ENCODE data around the gene GPR137. TPM values are rescaled to one million over a fixed set of nuclear protein-coding genes. Genes with fewer than 3 reads are reported as not detected.

Gene GPR137
- total and polyA plus RNA-seq, 10 of the 15 experiments (the other 5 are each of a cell fraction or from before 2014, with no cell fraction given), result 0.37 to 29.2 (median 13.8) TPM

DNA sequence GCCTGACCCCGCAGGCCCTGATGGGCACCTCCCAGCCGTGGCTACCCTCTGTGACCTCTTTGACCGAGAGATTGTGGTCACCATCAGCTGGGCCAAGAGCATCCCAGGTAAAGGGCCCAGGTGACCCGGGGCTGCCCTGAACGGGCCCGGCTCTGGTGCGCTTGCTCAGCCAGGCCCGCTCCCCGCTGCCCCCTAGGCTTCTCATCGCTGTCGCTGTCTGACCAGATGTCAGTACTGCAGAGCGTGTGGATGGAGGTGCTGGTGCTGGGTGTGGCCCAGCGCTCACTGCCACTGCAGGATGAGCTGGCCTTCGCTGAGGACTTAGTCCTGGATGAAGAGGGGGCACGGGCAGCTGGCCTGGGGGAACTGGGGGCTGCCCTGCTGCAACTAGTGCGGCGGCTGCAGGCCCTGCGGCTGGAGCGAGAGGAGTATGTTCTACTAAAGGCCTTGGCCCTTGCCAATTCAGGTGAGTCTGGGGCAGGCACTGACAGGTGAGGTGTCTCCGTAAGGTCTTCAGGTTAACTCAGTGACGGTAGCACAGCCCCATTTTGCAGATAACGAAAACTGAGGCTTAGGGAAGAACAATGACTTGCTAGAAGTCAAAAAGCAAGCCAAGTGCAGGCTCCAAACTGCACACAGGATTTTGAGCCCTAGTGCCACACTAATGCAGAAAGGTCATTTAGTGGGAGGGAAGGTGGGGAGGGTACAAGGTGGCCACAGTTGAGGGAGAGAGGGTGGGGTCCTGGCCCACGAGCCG, 29.3 kb downstream of the GPR137 start:
- ChIA-PET RAD21 (ENCODE audit: unreplicated experiment) (interaction anchor here (5.6 kb wide), 1 partner anchor 42 kb away, joined by 176 read pairs; the partner anchor contains the start of gene RPS6KA4), CTCF (interaction anchor here (5.5 to 5.9 kb wide), 2 partner anchors 21 to 39 kb away, joined by 143 to 228 read pairs; partner anchors contain the start of gene CCDC88B), SMC1A (ENCODE audit: uncharacterized antibody, unreplicated experiment) (no interaction called here), POLR2A (interaction anchor here (3.2 kb wide), 1 partner anchor 24 kb away, joined by 37 read pairs; the partner anchor contains the start of gene CCDC88B)
- intact Hi-C loops (cut with micrococcal nuclease; ENCODE audit: unreplicated experiment), result loop anchor here (5.0 kb wide), 1 partner anchor 42 kb away; the partner anchor contains the start of gene RPS6KA4
- in situ Hi-C loops (cut with MboI), result no loop called here
- Histone ChIP-seq H3K27ac (ENCODE audit: control insufficient read depth, insufficient read depth) (no peak overlapping the region), H2AFZ (ENCODE audit: control insufficient read depth, low read depth, low read length) (no peak overlapping the region), H4K20me1 (ENCODE audit: control insufficient read depth, insufficient read depth) (no peaks in the 10 kb centered on the region), H3K9ac (ENCODE audit: control insufficient read depth, insufficient read depth, low read length) (no peak overlapping the region), H3K4me3 (no peak overlapping the region), H3K9me3 (replicated peaks; ENCODE audit: control insufficient read depth, insufficient read depth, low read length) (no peaks in the 10 kb centered on the region), H3K36me3 (ENCODE audit: control insufficient read depth in 2 of 2, insufficient read depth in 2 of 2, low read length in 1 of 2) (peaks cover 0 to 8% of the 10 kb centered on the region in 2 experiments; a peak in 3 of 4 replicates), H3K79me2 (ENCODE audit: control insufficient read depth, insufficient read depth, low read length) (peaks cover 28% of the 10 kb centered on the region), H3K4me1 (ENCODE audit: control insufficient read depth, insufficient read depth, low read length) (peaks cover 9% of the 10 kb centered on the region), H3K27me3 (replicated peaks in 1 of 2; ENCODE audit: control insufficient read depth in 2 of 2, insufficient read depth in 2 of 2, low read length in 1 of 2) (no peaks in the 10 kb centered on the region), H3K4me2 (ENCODE audit: control insufficient read depth, insufficient read depth) (no peak overlapping the region)
- FAIRE-seq, result no peak
- TF ChIP-seq ZNF274 (IDR thresholded peaks at IDR 0.05; ENCODE audit: insufficient read depth, insufficient read length) (no peak), ZBED1 (IDR thresholded peaks at IDR 0.05; ENCODE audit: borderline replicate concordance) (no peak), NFIC (IDR thresholded peaks at IDR 0.05; ENCODE audit: low read depth, low read length) (no peak), ATF7 (IDR thresholded peaks at IDR 0.05; ENCODE audit: low read depth) (no peak), SIX5 (IDR thresholded peaks at IDR 0.05; ENCODE audit: low read depth, low read length, severe bottlenecking) (no peak)
- TF ChIP-seq, protein P1, sequence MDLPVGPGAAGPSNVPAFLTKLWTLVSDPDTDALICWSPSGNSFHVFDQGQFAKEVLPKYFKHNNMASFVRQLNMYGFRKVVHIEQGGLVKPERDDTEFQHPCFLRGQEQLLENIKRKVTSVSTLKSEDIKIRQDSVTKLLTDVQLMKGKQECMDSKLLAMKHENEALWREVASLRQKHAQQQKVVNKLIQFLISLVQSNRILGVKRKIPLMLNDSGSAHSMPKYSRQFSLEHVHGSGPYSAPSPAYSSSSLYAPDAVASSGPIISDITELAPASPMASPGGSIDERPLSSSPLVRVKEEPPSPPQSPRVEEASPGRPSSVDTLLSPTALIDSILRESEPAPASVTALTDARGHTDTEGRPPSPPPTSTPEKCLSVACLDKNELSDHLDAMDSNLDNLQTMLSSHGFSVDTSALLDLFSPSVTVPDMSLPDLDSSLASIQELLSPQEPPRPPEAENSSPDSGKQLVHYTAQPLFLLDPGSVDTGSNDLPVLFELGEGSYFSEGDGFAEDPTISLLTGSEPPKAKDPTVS (IDR thresholded peaks at IDR 0.05; ENCODE audit: low read depth, low read length), result no peak
- TF ChIP-seq, protein P2, sequence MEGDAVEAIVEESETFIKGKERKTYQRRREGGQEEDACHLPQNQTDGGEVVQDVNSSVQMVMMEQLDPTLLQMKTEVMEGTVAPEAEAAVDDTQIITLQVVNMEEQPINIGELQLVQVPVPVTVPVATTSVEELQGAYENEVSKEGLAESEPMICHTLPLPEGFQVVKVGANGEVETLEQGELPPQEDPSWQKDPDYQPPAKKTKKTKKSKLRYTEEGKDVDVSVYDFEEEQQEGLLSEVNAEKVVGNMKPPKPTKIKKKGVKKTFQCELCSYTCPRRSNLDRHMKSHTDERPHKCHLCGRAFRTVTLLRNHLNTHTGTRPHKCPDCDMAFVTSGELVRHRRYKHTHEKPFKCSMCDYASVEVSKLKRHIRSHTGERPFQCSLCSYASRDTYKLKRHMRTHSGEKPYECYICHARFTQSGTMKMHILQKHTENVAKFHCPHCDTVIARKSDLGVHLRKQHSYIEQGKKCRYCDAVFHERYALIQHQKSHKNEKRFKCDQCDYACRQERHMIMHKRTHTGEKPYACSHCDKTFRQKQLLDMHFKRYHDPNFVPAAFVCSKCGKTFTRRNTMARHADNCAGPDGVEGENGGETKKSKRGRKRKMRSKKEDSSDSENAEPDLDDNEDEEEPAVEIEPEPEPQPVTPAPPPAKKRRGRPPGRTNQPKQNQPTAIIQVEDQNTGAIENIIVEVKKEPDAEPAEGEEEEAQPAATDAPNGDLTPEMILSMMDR (IDR thresholded peaks at IDR 0.05 in 2 of 3, conservative IDR thresholded peaks at IDR 0.05 in 1 of 3; ENCODE audit: control insufficient read depth in 2 of 3, extremely low read depth in 1 of 3, insufficient read depth in 1 of 3, low read depth in 3 of 3, low read length in 3 of 3), result no peak
- DNase-seq (ENCODE audit: low read depth, low spot score), result no peak
- ATAC-seq, result no peak
- WGBS (ENCODE audit: insufficient coverage, insufficient replicate concordance, low lambda C conversion rate, missing lambda C conversion rate), result 97% methylated on average over 24 of the region's 24 CpGs
- no TSS peak for BruUV-seq (replicated peaks)
